ENCODE data around the gene JCHAIN.
A peak's percentile ranks its signal among the peaks of the same experiment; 100 is the strongest.
"Not testable (repeated sequence)": the region's sequence is repeated elsewhere in the genome, so short reads cannot be mapped to it uniquely, and the experiment has no call there.

The JCHAIN gene

GRCh38 chr4:70666369-70666768 is at the start of gene JCHAIN:
Gene JCHAIN (minus strand): TSS chr4:70666508. CDS start chr4:70666490, 18 bp downstream.
- no peak for DNase-seq

- no peak for DNase-seq
These were observed 48.8 kb upstream of the JCHAIN start for GRCh38 chr4:70715097-70715496.

- no peak for DNase-seq
These were observed 48.0 kb upstream of the JCHAIN start for GRCh38 chr4:70714079-70714887.

DNA sequence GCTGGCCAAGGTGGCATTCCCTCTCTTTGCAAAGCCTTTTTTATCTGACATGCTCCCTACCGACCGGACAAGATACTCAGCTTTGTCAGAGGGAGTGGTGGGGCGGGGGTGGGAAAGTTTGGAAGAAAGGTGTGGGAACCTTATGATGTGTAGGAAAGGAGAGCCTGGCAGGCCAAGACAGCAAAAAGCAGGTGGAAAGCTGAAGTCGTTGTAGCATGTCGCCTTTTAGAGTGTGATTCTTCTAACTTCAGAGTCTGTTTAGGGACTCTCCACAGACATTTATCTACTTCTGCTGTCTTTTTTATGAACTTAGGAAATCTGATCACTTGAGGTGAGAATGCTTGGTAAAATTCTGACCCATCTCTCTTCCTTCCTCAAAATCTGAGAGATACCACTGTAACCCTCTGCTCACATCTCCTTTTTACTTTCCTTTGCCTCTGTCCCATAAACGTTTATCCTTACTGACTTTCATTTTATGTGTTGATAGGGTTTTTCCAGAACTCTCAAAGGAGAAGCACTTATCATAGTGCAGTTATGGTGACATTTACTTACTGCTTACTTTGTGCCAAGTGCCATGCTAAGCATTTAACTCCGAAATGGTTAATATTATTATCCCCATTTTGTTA is 47.3 kb upstream of the JCHAIN start:
- no peak for DNase-seq

DNA sequence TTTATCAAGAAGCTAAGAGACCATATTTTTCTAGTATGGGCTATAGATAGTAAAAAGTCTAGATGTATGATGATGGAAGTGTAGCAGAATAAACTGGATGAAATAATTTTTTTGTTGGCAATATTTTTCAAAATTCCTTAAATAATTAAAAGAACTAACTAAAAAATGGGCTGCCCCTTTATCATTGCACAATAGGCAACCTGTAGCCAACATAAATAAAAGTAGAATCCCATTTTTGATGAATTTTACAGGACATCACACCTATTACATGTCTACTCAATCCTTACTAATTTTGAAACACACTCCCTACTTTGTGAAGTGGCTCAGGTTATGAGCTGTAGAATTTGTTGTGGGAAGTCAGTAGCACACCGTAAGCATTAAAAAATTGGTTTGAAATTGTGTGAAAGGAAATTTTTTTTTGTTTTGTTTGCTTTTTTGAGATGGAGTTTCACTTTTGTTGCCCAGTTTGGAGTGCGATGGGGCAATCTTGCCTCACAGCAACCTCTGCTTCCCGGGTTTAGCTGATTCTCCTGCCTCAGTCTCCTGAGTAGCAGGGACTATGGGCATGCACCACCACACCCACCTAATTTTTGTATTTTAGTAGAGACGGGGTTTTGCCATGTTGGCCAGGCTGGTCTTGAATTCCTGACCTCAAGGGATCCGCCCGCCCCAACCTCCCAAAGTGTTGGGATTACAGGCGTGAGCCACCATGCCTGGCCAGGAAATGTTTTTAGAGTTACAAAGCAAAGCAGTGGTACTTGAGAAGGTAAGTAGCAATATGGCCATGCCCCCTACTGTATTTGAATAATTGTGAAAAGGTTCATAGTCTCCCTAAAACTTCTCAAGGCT is 46.5 kb upstream of the JCHAIN start:
- DNase-seq, result no peak

- DNase-seq, result no peak
These were observed 45.8 kb upstream of the JCHAIN start for GRCh38 chr4:70712150-70712549.

DNA sequence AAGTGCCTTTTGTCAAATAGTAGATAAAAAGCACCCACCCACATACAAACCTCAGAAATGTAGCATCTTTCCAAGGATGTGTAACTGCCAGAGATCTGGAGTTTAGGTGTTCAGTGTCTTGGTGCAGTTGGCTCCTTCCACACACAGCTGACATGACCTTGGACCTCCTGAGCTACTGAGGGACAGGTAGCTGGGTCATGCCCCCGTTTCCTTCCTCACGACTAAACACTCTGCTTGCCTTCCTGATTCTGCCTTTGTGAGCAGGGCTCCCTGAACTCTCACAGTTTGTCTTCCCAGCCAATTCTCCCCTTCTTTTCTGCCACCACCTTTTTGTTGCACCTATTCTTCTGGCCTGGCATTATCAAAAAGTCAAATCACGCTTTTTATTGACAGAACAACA is 45.3 kb upstream of the JCHAIN start:
- no peak for DNase-seq

- no peak for DNase-seq
These were observed 43.4 kb upstream of the JCHAIN start for GRCh38 chr4:70709611-70710205.

DNA sequence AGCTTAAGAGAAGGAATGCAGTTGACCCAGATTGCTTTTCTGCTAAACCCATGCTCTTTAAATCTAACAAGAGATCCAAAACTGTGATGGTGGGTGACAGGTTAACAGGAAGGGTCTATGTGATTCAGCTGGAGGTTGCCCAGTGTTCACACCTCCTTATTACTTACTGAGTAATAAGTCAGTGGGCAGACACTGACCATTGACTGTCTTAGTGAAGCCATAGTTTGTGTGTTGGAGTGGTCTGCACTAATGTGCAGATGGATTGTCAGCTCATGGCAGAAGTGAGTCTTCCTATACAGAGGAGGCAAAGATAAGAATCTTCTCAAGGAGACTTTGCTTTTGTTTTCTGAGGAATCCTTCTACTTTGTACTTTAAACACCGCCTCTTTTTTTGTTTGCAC is 40.2 kb upstream of the JCHAIN start:
- no peak for DNase-seq

GRCh38 chr4:70706044-70706461 is 39.7 kb upstream of the JCHAIN start:
- DNase-seq, result no peak

GRCh38 chr4:70705183-70706043 is 39.1 kb upstream of the JCHAIN start:
- DNase-seq, result peak; percentile 66

DNA sequence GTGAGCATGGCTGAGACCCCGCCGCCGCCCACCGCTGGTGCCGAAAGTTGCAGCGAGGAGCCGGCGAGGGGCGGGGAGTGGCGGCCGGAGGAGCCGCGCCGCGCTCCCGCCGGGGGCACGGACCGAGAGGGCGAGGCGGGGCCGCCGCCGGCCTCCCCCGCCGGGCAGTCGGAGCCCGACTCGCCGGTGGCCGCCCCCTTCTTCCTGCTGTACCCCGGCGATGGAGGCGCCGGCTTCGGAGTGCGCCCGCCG is 38.5 kb upstream of the JCHAIN start:
- peak; percentile 20 for DNase-seq

GRCh38 chr4:70704215-70704930 is 38.1 kb upstream of the JCHAIN start:
- peak; percentile 48 for DNase-seq

- no peak for DNase-seq
These were observed 37.4 kb upstream of the JCHAIN start for GRCh38 chr4:70703619-70704214.

- not testable (repeated sequence) for DNase-seq
These were observed 36.3 kb upstream of the JCHAIN start for GRCh38 chr4:70702592-70702991.

- no peak for DNase-seq
These were observed 35.0 kb upstream of the JCHAIN start for GRCh38 chr4:70701271-70701670.

DNA sequence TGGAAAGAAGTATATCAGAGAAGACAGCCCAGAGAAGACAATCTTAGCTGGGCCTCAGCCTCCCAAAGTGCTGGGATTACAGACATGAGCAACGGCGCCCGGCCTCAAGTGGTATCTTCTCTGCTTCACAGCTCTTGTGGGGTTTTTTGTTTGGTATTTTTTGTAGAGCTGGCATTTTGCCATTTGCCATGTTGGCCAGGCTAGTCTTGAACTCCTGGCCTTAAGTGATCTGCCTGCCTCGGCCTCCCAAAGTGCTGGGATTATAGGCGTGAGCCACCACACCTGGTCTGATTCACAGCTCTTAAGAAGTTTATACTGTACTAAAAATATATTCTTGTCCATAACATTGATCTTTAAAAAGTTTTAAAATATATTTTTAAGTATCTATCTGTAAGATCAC is 34.4 kb upstream of the JCHAIN start:
- DNase-seq, result no peak

DNA sequence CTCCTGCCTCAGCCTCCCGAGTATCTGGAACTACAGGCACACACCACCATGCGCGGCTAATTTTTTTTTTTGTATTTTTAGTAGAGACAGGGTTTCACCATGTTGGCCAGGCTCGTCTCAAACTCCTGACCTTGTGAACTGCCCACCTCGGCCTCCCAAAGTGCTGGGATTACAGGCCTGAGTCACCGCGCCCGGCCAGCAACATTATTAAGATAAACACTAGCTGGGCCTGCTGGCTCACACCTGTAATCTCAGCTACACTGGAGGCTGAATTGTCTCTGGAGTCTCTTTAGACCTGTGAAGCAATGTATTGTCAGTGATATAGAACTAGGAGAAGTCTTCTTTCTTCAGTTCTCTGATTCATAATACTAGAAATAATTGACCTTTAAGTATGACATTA is 32.1 kb upstream of the JCHAIN start:
- DNase-seq, result not testable (repeated sequence)

GRCh38 chr4:70694633-70695032 is 28.3 kb upstream of the JCHAIN start:
- not testable (repeated sequence) for DNase-seq

DNA sequence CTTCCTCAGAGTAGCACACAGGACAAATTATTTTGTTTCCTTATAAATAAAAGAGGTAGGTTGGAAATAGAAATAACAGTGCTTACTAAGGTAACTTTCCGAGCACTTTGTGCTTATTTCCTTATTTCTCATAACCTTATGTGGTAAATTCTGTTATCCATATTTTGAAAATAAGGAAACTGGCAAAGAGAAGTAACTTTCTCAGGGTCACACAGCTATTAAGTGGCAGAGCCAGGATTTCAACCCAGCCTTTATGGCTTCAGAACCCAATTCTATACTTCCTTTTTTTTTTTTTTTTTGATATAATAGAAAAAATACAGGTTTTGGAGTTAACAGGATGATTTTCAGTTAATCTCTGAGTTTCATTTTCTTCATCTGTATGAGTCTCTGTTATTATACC is 25.4 kb upstream of the JCHAIN start:
- no peak for DNase-seq

GRCh38 chr4:70688795-70689231 is 22.5 kb upstream of the JCHAIN start:
- no peak for DNase-seq
